Small intestine (tissue), 7 donors: ENCODE results near the gene MEG3. TPM values are rescaled to one million over a fixed set of nuclear protein-coding genes. Genes with fewer than 3 reads are reported as not detected.
A peak's percentile ranks its signal among the peaks of the same experiment; 100 is the strongest.

Experiments used
- DNase-seq, 2 donors: peaks; one replicate each; pipeline versions ENCODE4 v3.0.0 to v3.0.0-alpha.2; 2013
- FAIRE-seq: peaks from 2 replicates; lab custom pipeline; 2012; peaks lifted over from hg19 to GRCh38; lab: Jason Lieb, UNC
- H3K27ac ChIP-seq, 3 donors: one replicate each; pipeline ENCODE4 v1.5.1; 2013; ENCODE audit warnings: low read length in 2 of 3, mild to moderate bottlenecking in 2 of 3, control low read depth in 1 of 3, inconsistent platforms in 1 of 3, low read depth in 1 of 3, moderate library complexity in 1 of 3
- H3K27me3 ChIP-seq, 3 donors: one replicate each; pipeline ENCODE4 v1.6.1; 2013; ENCODE audit warnings: low read length in 3 of 3, inconsistent platforms in 1 of 3; ENCODE audit not compliant: control insufficient read depth in 3 of 3, insufficient read depth in 3 of 3
- H3K36me3 ChIP-seq, 3 donors: one replicate each; pipeline ENCODE4 v1.6.1; 2013; ENCODE audit warnings: low read length in 3 of 3, inconsistent platforms in 1 of 3, low read depth in 1 of 3, mild to moderate bottlenecking in 1 of 3, moderate library complexity in 1 of 3; ENCODE audit not compliant: control insufficient read depth in 3 of 3, insufficient read depth in 2 of 3
- H3K4me1 ChIP-seq, 3 donors: one replicate each; pipeline ENCODE4 v1.6.1; 2013; ENCODE audit warnings: low read length in 2 of 3, inconsistent platforms in 1 of 3, low read depth in 1 of 3, mild to moderate bottlenecking in 1 of 3, moderate library complexity in 1 of 3; ENCODE audit not compliant: control insufficient read depth in 3 of 3, insufficient read depth in 2 of 3
- H3K4me3 ChIP-seq, 3 donors: one replicate each; pipeline ENCODE4 v1.5.1; 2013; ENCODE audit warnings: low read length in 3 of 3, control low read depth in 1 of 3, inconsistent platforms in 1 of 3, low read depth in 1 of 3, mild to moderate bottlenecking in 1 of 3, moderate library complexity in 1 of 3
- H3K9me3 ChIP-seq, 2 donors: one replicate each; pipeline ENCODE4 v1.6.1; 2013; ENCODE audit warnings: low read depth in 1 of 2, low read length in 1 of 2; ENCODE audit not compliant: control insufficient read depth in 2 of 2, insufficient read depth in 1 of 2
- WGBS, 3 donors: extraction: QIAGEN DNeasy Blood & Tissue Kit; methylation state at CpG; one replicate each; pipeline ENCODE4 v1.1.7; 2013; 5-methylcytosine and 5-hydroxymethylcytosine counted together
- polyA plus RNA-seq, 4 donors: library from polyadenylated mRNA; stranded (reverse) in 3 of 4; unstranded in 1 of 4; fragments of 200-250 nt in 3 of 4; fragments of 120-200 nt in 1 of 4; gene quantifications; one replicate each; pipeline versions ENCODE4 v1.2.1 to v1.2.3, GENCODE V29; 2013
- donor health status: healthy with polysubstance abuse.
- donor health status: control.
- donor health status: control.
- donor health status: Bipolar disorder and iron deficiency.
- donor health status: healthy.

Gene MEG3
- polyA plus RNA-seq, 4 donors: 5.1 to 86.5 (median 14.6) TPM

DNA sequence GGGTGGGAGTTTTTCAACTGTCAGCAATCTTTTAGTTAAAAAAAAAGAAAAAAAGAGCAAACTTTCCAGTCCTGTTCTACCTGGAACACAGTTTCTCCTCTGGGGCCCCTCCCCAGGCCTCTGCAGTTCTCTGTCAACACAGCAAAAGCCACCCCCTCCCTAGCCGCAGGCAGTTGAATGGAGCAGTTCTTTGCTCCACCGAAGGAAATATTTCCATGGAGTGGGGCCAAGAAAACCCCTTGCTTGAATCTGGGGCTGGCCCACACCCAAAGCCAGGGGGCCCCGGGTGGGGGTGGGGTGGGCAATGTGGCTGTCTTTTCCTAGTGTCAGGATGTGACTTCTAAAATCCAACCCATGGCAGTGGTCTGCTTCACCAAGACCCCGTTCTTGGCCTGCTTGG is 5.0 kb upstream of the MEG3 start:
- Histone ChIP-seq H3K27ac (no peak overlapping the region), H3K27me3 (peaks cover 0 to 21% (median 5%) of the 10 kb centered on the region in 3 donors), H3K4me1 (peaks cover 0 to 6% (median 0%) of the 10 kb centered on the region in 3 donors), H3K36me3 (no peaks in the 10 kb centered on the region), H3K9me3 (no peaks in the 10 kb centered on the region), H3K4me3 (no peak overlapping the region)
- WGBS, 3 donors: 52 to 60% (median 55%) methylated on average over 4 of the region's 4 CpGs
- DNase-seq: no peak
- no peak for FAIRE-seq

DNA sequence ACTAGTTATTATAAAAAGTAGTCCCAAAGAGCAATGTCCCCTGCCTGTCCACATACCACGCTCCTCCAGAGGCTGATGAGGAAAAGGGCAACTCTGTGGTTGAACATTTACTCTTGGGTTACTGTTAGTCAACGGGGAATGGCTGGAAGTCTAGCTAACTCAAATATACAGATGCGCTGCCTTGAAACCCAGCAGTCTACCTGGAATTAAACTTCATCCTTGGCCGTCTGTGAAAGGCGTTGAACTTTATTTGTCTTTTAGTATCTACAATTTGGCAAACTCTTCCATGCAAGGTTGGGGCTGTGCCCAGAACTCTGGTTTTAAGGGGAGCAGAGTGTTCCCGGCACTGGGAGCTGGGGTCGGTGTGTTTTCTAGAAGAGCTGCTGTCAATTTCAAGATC is 3.9 kb upstream of the MEG3 start:
- FAIRE-seq (no peak), DNase-seq (no peak)
- Histone ChIP-seq H3K4me1 (no peaks in the 10 kb centered on the region), H3K9me3 (peaks cover 0 to 7% of the 10 kb centered on the region in 2 donors), H3K36me3 (no peaks in the 10 kb centered on the region), H3K4me3 (no peak overlapping the region), H3K27ac (no peak overlapping the region), H3K27me3 (peaks cover 0 to 31% (median 5%) of the 10 kb centered on the region in 3 donors)
- WGBS, 3 donors: 66 to 80% (median 70%) methylated on average over 7 of the region's 7 CpGs

DNA sequence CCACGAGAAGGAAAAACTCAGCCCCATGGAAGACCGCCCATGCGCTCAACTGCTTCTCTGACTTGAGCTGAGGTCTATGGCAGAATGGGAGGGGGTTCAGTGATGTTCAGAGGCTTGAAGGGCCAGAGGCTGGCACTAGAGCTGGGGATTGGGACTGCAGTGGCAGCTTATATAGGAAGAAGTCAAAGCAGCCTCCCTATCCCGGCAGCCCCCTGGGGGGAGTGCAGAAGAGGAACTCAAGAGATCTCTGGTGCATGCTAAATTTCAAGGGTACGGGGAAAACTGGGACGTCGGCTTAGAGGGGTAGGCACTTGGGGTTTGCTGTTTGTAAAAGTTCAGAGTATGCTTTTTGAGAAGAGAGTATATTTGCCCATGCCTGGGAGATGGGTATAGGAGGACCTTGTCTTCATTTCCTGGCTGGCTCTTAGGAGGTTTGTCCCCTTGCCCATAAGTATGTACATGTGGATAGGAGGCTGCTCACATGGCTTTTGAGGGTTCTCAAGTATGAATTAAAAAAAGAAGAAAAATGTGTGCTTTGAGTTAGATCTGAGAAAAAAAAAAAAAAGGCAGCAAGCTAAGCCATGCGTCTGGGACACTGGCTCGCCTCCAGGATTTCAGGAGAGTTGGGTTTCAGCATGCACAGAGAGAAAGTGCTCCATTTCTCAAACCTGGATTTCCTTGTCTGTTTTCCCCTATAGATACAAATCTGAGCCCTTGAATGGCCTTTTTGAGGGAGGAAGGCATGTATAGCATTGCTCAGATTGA is 3.2 kb upstream of the MEG3 start:
- H3K9me3 ChIP-seq: peaks cover 0 to 12% of the 10 kb centered on the region in 2 donors
- no peaks in the 10 kb centered on the region for H3K4me1 ChIP-seq
- H3K27ac ChIP-seq: no peak overlapping the region
- no peaks in the 10 kb centered on the region for H3K36me3 ChIP-seq
- no peak for FAIRE-seq
- DNase-seq: no peak
- H3K27me3 ChIP-seq: peaks cover 0 to 37% (median 5%) of the 10 kb centered on the region in 3 donors
- H3K4me3 ChIP-seq: no peak overlapping the region
- WGBS, 3 donors: 77 to 82% (median 78%) methylated on average over 9 of the region's 9 CpGs

DNA sequence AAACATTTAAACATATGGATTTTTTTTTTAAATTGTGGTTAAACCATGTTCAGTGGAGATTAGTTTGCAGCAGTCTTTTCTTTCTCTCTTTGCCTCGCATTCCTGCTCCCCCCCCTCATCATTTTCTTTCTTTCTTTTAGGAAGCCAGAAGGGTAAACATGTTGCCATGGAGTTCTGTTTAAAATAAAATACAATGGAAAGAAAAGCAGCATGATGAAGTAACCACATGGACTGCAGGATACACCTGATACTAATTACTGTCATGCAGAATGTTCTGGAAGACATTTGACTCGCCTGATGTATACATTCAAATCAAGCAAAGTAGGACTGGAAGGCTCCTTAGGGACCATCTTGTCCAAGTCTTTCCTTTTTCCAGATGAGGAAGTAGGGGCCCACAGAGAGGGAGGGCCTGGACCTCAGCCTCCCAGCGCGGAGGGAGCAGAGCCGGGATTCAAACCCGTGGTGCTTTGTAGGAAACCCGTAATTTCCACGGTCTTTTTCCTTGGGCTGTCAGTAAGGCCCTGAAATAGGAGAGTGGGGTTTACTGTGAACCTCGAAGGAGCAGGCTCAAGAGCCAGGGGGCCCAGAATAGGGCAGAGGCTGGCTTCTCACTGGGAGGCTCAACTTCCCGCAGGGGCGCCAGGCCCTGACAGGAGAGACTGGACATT is 2.4 kb upstream of the MEG3 start:
- H3K4me3 ChIP-seq: no peak overlapping the region
- H3K9me3 ChIP-seq: peaks cover 0 to 14% of the 10 kb centered on the region in 2 donors
- 78 to 82% (median 80%) methylated on average over 9 to 11 of the region's 11 CpGs for WGBS, 3 donors
- no peak for FAIRE-seq
- H3K4me1 ChIP-seq: no peaks in the 10 kb centered on the region
- H3K36me3 ChIP-seq: no peaks in the 10 kb centered on the region
- peak overlapping the region in 1 of 3 donors; percentile 42 for H3K27ac ChIP-seq
- no peak for DNase-seq
- peaks cover 0 to 37% (median 7%) of the 10 kb centered on the region in 3 donors for H3K27me3 ChIP-seq

DNA sequence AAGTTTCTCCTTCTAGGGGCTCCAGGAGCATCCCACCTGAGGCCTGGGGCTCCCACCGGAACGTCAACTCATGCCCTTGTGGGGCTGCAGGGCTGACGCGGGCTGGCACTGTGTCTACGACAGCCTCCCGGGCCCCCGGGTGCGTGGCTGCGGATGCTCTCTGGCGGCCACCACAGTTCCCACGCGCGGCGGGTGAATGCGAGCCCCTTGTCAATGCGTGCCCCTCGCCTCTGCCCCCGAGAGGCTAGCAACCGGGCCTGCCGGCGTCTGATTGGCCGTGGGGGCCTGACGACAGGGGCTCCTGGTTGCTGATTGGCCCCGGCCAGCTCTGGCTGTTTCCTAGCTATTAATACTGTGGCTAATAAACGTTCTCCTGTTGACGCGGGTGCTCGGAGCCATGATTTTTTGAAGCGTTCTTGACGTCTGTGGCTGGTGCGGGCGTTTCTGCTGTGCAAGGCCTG is 1.8 kb upstream of the MEG3 start:
- peak in 1 of 2 donors; percentile 28 for DNase-seq
- FAIRE-seq: no peak
- Histone ChIP-seq H3K4me3 (no peak overlapping the region), H3K27ac (peak overlapping the region in 1 of 3 donors; percentile 42), H3K4me1 (no peaks in the 10 kb centered on the region), H3K27me3 (peaks cover 0 to 41% (median 7%) of the 10 kb centered on the region in 3 donors), H3K9me3 (peaks cover 0 to 16% of the 10 kb centered on the region in 2 donors), H3K36me3 (no peaks in the 10 kb centered on the region)
- WGBS, 3 donors: 50 to 62% (median 52%) methylated on average over 29 to 32 of the region's 32 CpGs

DNA sequence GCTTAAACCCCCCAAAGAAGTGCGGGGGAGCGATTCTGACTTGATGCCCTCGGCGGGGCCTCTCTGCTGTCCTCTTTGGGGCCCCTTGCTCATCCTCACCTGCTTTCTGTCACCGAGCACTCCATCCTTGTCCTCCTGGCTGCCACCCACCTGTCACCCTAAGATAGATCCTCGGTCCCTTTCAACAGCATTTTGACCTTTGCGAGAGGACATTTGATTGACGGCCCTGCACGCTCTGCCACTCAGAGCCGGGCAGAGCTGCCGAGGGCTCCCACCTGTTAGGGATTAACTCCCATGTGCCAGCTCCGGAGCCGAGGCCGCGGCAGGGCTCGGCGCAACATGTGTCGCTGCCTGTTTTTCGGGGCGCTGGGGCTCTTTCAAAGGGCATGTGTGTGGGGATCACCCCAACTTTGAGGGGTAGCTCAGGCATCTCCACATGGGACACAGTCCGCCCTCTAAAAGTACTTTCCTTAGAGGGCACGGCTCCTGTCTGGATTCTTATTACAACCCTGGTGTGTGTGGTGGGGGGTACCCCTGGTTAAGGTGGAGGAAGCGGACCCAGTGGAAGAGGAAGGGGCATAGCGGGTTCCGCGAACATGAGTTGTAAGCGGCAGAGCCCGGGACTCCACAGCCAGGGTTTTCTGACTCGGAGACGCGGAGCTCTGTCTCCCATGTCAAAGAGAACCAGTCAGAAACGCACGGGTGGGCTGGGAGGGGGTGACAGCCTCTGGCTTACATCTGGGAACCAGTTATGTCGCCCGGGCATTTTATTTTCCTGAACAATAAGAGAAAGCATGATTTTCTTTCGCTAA is 811 bp upstream of the MEG3 start:
- FAIRE-seq (no peak), DNase-seq (no peak)
- Histone ChIP-seq H3K36me3 (no peaks in the 10 kb centered on the region), H3K27ac (peak overlapping the region in 1 of 3 donors; percentile 53), H3K9me3 (peaks cover 0 to 16% of the 10 kb centered on the region in 2 donors), H3K27me3 (peaks cover 0 to 47% (median 7%) of the 10 kb centered on the region in 3 donors), H3K4me1 (no peaks in the 10 kb centered on the region), H3K4me3 (peak overlapping the region in 1 of 3 donors; percentile 48)
- 61 to 63% (median 61%) methylated on average over 31 to 36 of the region's 36 CpGs for WGBS, 3 donors

DNA sequence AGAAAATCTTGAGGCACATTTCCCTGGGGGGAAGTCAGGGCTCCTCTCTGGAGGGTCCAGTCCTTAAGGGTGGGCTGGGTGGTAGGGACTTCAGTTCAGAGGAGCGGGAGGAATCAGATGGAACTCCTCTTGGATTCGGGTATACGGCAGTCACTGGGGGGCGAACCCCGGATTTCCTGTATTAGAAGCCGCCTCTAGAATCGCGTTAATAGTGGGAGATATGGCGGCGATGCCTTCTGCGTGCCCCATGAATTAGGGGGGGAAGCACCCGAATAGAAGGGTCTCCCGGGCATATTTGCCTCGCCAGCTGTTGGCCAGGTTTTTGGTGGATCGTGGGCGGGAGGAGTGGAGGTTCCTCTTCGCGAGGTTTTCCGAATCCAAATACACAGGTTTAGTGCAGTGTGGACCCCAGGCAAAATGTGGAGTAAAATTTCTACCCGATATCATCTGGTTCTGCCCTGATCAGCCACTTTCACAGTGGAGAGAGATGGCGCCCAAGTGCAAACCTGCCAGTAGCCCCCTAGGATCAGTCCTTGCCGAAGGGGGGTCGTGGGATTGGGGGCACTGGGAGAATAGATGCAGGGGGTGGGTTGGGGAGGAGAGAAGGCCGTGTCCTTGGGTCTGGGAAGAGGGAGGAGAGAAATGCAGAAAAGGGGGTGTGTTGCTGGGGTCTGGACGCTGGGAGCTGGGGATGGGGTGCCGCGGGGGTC is 628 bp downstream of the MEG3 start:
- FAIRE-seq: no peak
- Histone ChIP-seq H3K27ac (peak overlapping the region in 2 of 3 donors; percentile 51 to 66), H3K9me3 (peaks cover 0 to 16% of the 10 kb centered on the region in 2 donors), H3K4me1 (no peaks in the 10 kb centered on the region), H3K4me3 (peak overlapping the region in 1 of 3 donors; percentile 63), H3K36me3 (peaks cover 0 to 5% (median 0%) of the 10 kb centered on the region in 3 donors), H3K27me3 (peaks cover 0 to 55% (median 7%) of the 10 kb centered on the region in 3 donors)
- no peak for DNase-seq
- 52 to 58% (median 54%) methylated on average over 27 of the region's 27 CpGs for WGBS, 3 donors
